HG02588 (cell line): Measurements from ENCODE around the gene ENKUR.

Source experiments
- ATAC-seq: cut with Tn5 transposase; IDR thresholded peaks from one replicate; pipeline ENCODE4 v1.9.1; 2021; ENCODE audit warnings: mild to moderate bottlenecking, moderate library complexity; ENCODE audit not compliant: unreplicated experiment

ENKUR gene

DNA sequence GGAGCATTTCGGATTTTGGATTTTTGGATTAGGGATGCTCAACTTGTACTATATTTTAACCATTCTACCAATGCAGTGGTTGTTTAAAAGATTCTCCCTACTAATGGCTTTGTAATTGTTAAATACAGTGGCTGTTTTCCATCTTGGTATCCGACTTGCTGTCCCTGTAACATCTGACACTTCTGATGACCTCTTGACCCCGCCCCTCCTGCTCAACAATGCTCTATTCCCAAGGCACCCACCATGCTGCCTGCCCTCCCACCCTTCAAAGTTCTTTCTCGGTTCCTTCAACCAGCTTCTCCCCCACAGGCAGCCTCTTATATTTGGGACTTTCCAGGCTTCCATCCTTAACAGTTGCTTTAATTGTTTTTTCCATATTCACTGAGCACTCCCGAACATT is 65.5 kb downstream of the ENKUR start:
- ATAC-seq = no peak

DNA sequence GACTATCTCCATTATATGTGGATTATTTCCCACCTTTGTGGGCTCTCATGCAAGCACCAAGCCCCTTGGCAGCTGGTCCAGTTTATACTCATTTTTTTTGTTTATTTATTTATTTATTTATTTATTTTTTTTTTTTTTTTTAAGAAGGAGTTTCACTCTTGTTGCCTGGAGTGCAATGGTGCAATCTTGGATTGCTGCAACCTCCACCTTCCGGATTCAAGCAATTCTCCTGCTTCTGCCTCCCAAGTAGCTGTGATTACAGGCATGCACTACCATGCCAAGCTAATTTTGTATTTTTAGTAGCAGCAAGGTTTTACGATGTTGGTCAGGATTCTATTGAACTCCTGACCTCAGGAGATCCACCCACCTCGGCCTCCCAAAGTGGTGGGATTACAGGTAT is 66.3 kb downstream of the ENKUR start:
- no peak for ATAC-seq

DNA sequence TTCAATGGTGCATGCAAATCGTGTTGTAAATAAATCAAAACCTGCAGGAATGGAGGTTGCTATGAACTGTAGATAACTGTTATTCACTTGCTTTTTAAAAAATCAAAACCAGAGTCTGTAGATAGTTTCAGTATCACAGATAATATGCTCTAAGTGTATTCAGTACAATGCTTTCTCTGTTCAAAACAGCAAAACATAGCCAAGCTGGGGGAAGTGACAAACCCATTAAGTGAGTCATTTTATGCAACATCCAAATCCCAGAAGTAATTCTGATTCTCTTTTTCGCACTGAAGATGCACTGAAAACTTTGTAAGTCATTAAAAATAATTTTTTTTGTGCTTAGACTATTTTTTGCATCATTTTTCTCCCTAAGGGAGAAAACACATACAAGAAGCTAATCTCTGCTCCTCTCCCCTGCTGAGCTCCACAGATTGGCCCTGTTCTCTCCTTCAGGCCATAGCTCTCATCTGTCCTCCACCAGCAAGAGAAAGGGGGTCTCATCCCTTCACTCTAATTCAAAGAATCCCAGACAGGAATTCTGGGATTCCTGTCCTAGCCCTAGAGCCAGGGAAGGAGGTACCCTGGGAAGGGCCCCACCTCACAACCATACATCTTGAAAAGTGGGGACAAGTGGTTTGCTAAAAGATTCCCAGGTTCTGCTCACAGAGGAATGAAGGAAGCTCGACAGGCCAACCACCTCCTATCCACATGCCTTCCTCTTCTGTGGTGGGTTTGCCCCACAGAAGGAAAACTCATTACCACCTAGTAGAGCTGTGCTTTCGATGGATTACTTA is 68.5 kb downstream of the ENKUR start:
- no peak for ATAC-seq

GRCh38 chr10:24944512-24945255 is 71.3 kb downstream of the ENKUR start:
- no peak for ATAC-seq

DNA sequence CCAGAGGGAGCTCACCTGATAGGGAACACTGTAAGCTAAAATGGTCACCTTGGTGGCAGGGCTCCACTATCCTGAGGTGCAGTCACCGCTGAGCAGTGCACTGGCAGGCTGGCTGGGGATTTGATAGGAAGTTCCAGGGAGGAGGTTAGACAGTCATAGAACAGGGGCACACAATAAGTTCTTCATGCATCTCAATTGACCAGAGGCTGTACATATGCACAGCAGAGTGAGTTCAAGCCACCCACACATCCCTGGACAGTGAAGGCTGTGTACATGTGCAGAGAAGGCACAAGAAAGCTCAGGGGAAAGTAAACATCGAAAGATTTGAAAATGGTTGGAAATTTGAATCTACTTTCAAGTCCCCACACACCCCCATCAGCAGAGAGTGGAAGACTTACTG is 77.4 kb downstream of the ENKUR start:
- ATAC-seq = no peak

DNA sequence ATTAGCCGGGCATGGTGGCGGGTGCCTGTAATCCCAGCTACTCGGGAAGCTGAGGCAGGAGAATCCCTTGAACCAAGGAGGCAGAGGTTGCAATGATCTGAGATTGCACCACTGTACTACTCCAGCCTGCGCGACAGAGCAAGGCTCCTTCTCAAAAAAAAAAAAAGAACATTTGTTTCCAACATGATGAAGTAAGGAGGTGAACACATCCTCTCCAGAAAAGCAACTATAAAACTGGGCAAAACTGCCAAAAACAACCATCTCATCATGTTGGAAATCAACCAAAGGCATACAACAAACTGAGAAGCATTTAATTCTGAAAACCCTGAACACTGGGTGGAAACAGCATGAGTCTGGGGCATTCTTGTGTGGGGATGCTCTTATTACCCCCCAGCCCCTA is 77.9 kb downstream of the ENKUR start:
- ATAC-seq = no peak

GRCh38 chr10:24935504-24936292 is 80.3 kb downstream of the ENKUR start:
- no peak for ATAC-seq
